GM12878 (cell line): Measurements from ENCODE around the gene KLF3. TPM values are rescaled to one million over a fixed set of nuclear protein-coding genes. Genes with fewer than 3 reads are reported as not detected.
A peak's percentile ranks its signal among the peaks of the same experiment; 100 is the strongest.

Experiments
- ATAC-seq: fragments of 200-7000 bp; cut with Tn5 transposase; 3 replicates; pipeline ENCODE4 v1.9.1; 2020; ENCODE audit warnings: mild to moderate bottlenecking, moderate library complexity
- BruUV-seq: library from RNA; stranded (reverse); fragments of 400-500 nt; replicated peaks from 2 replicates; lab custom pipeline; 2021; lab: Mats Ljungman, UMichigan
- CTCF ChIA-PET: fragments of 300-600 bp; sonication (Branson Sonifier 250); formaldehyde crosslinking; extraction: SDS; loops from one replicate; lab custom pipeline; 2021; ENCODE audit warnings: inconsistent platforms; lab: Yijun Ruan, JAX
- POLR2A ChIA-PET: fragments of 350-600 bp; formaldehyde crosslinking; extraction: SDS; loops from one replicate; lab custom pipeline; 2021; ENCODE audit warnings: inconsistent platforms; lab: Charles Lee
- RAD21 ChIA-PET: fragments of 300-600 bp; sonication (Branson Sonifier 250); formaldehyde crosslinking; loops from one replicate; lab custom pipeline; 2023; ENCODE audit warnings: antibody characterized with exemption; ENCODE audit not compliant: unreplicated experiment; lab: Charles Lee
- SMC1A ChIA-PET: fragments of 300-600 bp; sonication (Branson Sonifier 250); formaldehyde crosslinking; loops from one replicate; lab custom pipeline; 2023; ENCODE audit not compliant: unreplicated experiment, uncharacterized antibody; lab: Charles Lee
- DNase-seq: peaks from one replicate; pipeline ENCODE4 v3.0.0-alpha.2; 2011; ENCODE audit warnings: low read depth, low spot score
- FAIRE-seq: peaks from 3 replicates; lab custom pipeline; 2011; peaks lifted over from hg19 to GRCh38; lab: Jason Lieb, UNC
- H2AFZ ChIP-seq: 2 replicates; pipeline ENCODE4 v1.6.0; 2011; ENCODE audit warnings: low read depth, low read length, control low read depth; ENCODE audit not compliant: control insufficient read depth
- H3K27ac ChIP-seq: 2 replicates; pipeline ENCODE4 v1.5.1; 2011; ENCODE audit warnings: control low read depth; ENCODE audit not compliant: control insufficient read depth, insufficient read depth
- H3K27me3 ChIP-seq, 2 experiments: replicated peaks in 1 of 2; 2 replicates each; pipeline versions ENCODE4 v1.6.0 to v1.6.1; 2011; ENCODE audit warnings: low read length in 1 of 2; ENCODE audit not compliant: control insufficient read depth in 2 of 2, insufficient read depth in 2 of 2
- H3K36me3 ChIP-seq, 2 experiments: 2 replicates each; pipeline ENCODE4 v1.5.1; 2011; ENCODE audit warnings: low read length in 1 of 2; ENCODE audit not compliant: control insufficient read depth in 2 of 2, insufficient read depth in 2 of 2
- H3K4me1 ChIP-seq: 2 replicates; pipeline ENCODE4 v1.6.1; 2011; ENCODE audit warnings: mild to moderate bottlenecking, low read length, moderate library complexity, mixed read lengths; ENCODE audit not compliant: control insufficient read depth, insufficient read depth
- H3K4me2 ChIP-seq: 2 replicates; pipeline ENCODE4 v1.6.0; 2011; ENCODE audit warnings: control low read depth; ENCODE audit not compliant: control insufficient read depth, insufficient read depth
- H3K4me3 ChIP-seq: fragments of 200-600 bp; sonication (generic); 2 replicates; pipeline ENCODE4 v1.5.1; 2016
- H3K79me2 ChIP-seq: 2 replicates; pipeline ENCODE4 v1.6.0; 2011; ENCODE audit warnings: low read length; ENCODE audit not compliant: control insufficient read depth, insufficient read depth
- H3K9ac ChIP-seq: 2 replicates; pipeline ENCODE4 v1.8.0; 2011; ENCODE audit warnings: low read length, control low read depth, mixed read lengths; ENCODE audit not compliant: control insufficient read depth, insufficient read depth
- H3K9me3 ChIP-seq: replicated peaks from 3 replicates; pipeline ENCODE4 v1.5.1; 2011; ENCODE audit warnings: mild to moderate bottlenecking, low read length; ENCODE audit not compliant: control insufficient read depth, insufficient read depth
- H4K20me1 ChIP-seq: 2 replicates; pipeline ENCODE4 v1.6.0; 2011; ENCODE audit not compliant: control insufficient read depth, insufficient read depth
- ATF7 ChIP-seq: fragments of 450-650 bp; IDR thresholded peaks from 2 replicates; pipeline ENCODE4 v1.6.1; 2016; ENCODE audit warnings: low read depth, mild to moderate bottlenecking
- POLR2A ChIP-seq: IDR thresholded peaks from 2 replicates; pipeline ENCODE4 v1.6.1; 2011; ENCODE audit warnings: low read depth, mild to moderate bottlenecking, low read length
- RB1 ChIP-seq: fragments of 450-650 bp; formaldehyde crosslinking; IDR thresholded peaks from 2 replicates; pipeline ENCODE4 v1.6.1; 2017; ENCODE audit warnings: mild to moderate bottlenecking, borderline replicate concordance
- TCF7 ChIP-seq: IDR thresholded peaks from 2 replicates; pipeline ENCODE4 v1.6.1; 2014; ENCODE audit warnings: antibody characterized with exemption, borderline replicate concordance
- WGBS: methylation state at CpG from one replicate; pipeline ENCODE4 v1.1.6; 2016; ENCODE audit warnings: low lambda C conversion rate; ENCODE audit not compliant: insufficient replicate concordance, insufficient coverage; ENCODE audit errors: missing lambda C conversion rate; 5-methylcytosine and 5-hydroxymethylcytosine counted together
- in situ Hi-C: fragments of 300-500 bp; cut with MboI; formaldehyde crosslinking; loops from 9 replicates; pipeline ENCODE4 v1.14.3; 2018; ENCODE audit warnings: mixed read lengths
- intact Hi-C: fragments of 100-400 bp; cut with micrococcal nuclease; formaldehyde crosslinking; loops from one replicate; pipeline ENCODE4 v1.14.2; 2022; ENCODE audit not compliant: unreplicated experiment
- polyA plus RNA-seq, 11 experiments: library from polyadenylated mRNA; depleted of rRNA in 4 of 11; unstranded in 6 of 11; stranded (reverse) in 5 of 11; fragments of >200 nt; fragmentation: Nextera tagmentation in 4 of 11; fragmentation: Illumina TruSeq in 1 of 11; extraction: Ambion mirVana in 4 of 11; extraction: Trizol in 1 of 11; gene quantifications; 1 replicate in 1 of 11; 2 replicates in 10 of 11; pipeline versions ENCODE4 v1.2.1 to v1.2.3, GENCODE V29; 2011 to 2016; ENCODE audit warnings: inconsistent platforms in 2 of 11, missing spikeins in 2 of 11, low read depth in 1 of 11
- total RNA-seq, 4 experiments: library from RNA; depleted of rRNA in 3 of 4; stranded (reverse); fragments of >200 nt in 3 of 4; fragmentation: Illumina TruSeq in 1 of 4; extraction: Trizol in 1 of 4; gene quantifications; 2 replicates each; pipeline versions ENCODE4 v1.2.1 to v1.2.3, GENCODE V29; 2013 to 2021

The KLF3 gene
- total and polyA plus RNA-seq, 10 of the 15 experiments (the other 5 are each of a cell fraction or from before 2014, with no cell fraction given): 1.4 to 5.8 (median 2.1) TPM

DNA sequence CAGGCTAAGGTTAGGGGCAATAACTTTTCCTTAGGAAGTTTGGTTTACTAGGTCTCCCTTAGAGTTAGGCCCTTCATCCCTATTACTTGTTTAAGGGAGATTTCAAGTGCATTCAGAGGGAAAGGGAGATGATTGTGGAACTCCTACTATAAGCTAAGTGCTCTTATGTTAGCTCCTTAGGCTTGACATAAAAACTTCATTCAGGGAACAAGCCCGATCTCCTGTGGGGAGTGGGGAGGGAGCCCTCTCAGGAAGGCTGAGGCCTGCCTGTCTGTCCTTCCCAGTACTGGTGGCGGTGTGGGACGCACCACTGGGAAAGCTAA is 8.0 kb downstream of the KLF3 start (continued):
- TF ChIP-seq RB1 (no peak), ATF7 (no peak)

GRCh38 chr4:38672397-38673129 is 8.6 kb downstream of the KLF3 start:
- no peak for ATAC-seq
- H3K4me3 ChIP-seq: no peak overlapping the region
- H3K27me3 ChIP-seq: peaks cover 0 to under 1% of the 10 kb centered on the region in 2 experiments; a peak in 1 of 4 replicates
- 0 out of 2 replicates have a peak overlapping the region, but pooled peaks have one; percentile 17 for H3K9ac ChIP-seq
- no peak for FAIRE-seq
- peaks cover 65% of the 10 kb centered on the region for H3K79me2 ChIP-seq
- BruUV-seq: no TSS peak
- H3K9me3 ChIP-seq: no peaks in the 10 kb centered on the region
- 80% methylated on average over 12 of the region's 13 CpGs for WGBS
- intact Hi-C loops: loop anchor here (5.0 to 10.0 kb wide), 2 partner anchors 170 to 228 kb away; no protein-coding TSS in a partner anchor
- in situ Hi-C loops: loop anchor here (5.0 kb wide), 3 partner anchors 355 to 610 kb away; no protein-coding TSS in a partner anchor
- TF ChIP-seq TCF7 (no peak), POLR2A (peak; percentile 42)
- ChIA-PET CTCF (interaction anchor here (1.0 to 5.5 kb wide), 8 partner anchors 30 to 610 kb away, joined by 3 to 67 read pairs (median 4); no protein-coding TSS in a partner anchor), RAD21 (interaction anchor here (0.8 to 7.2 kb wide), 9 partner anchors 134 to 603 kb away, joined by 3 to 66 read pairs (median 3); no protein-coding TSS in a partner anchor), POLR2A (interaction anchor here (0.6 kb wide), 1 partner anchor 70 kb away, joined by 3 read pairs; no protein-coding TSS in a partner anchor), SMC1A (interaction anchor here (0.6 to 8.4 kb wide), 12 partner anchors 14 to 619 kb away, joined by 3 to 82 read pairs (median 3); partner anchors contain the start of gene TLR10)
- H3K27ac ChIP-seq: peak overlapping the region; percentile 61
- H3K36me3 ChIP-seq: no peaks in the 10 kb centered on the region
- no peak for DNase-seq
- no peaks in the 10 kb centered on the region for H4K20me1 ChIP-seq
- no peak overlapping the region for H2AFZ ChIP-seq
- peak overlapping the region; percentile 86 for H3K4me2 ChIP-seq
- H3K4me1 ChIP-seq: peaks cover 51% of the 10 kb centered on the region
